Fibroblast of skin of right quadriceps (primary cell): Measurements from ENCODE around the gene LMF1.

Experiments used
- DNase-seq: peaks from one replicate; pipeline ENCODE4 v3.0.0-alpha.2; 2013

The LMF1 gene

DNA sequence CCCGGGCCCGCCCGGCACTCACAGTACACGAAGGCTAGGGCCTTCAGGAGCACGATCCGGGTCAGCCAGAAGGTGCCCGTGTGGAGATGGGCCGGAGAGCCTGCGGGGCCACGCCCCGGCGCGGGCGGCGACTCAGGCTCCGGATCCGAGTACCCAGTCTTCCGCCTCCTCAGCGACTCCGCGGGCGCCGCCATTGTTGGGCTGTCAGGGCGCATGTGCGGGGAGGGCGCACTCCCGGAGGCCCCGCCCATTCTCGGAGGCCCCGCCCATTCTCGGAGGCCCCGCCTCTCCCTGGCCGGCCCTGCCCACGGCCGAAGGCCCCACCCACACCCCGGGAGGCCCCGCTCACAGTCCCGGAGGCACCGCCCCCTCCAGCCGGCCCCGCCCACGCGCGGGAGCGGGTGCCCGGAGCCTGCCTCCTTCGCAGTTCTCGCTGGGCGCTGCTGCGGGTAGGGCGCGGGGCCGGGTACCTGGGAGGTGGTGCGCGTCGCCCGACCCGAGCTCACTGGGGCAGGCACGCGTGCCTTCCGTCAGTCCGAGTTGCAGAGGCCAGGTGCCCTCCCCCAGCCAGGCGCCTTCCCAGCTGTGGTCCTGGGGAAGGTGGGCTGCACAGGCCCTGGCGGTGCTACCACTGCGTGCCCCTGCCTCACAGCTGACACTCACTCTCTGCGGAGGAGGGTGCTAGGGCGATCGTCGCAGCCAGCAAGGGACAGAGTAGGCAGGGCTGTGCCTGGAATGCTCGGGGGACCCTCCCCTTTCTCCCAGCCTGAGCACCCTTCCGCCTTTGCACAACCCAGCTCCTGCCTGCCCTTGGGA lies at the start of gene LMF1:
LMF1 (minus strand) TSS at position 219 of the 816 bp plus-strand sequence; CDS start at position 215, 4 bp downstream.
- DNase-seq, result peak; percentile 88

DNA sequence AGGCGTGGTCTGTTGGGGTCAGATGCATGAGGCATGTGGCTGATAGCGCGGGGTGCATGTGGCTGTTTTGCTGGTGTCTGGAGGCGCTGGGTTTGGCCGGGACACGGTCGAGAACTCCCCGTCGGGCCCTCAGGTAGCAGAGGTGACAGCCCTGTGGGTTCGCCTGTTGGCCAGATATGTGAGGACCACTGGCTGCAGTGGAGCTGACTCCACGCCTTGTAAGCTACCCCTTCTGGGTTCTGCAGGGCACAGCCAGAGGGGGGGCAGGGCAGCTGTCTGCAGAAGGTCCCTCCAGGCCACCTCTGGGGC lies 49.3 kb upstream of the LMF1 start:
- DNase-seq, result no peak

DNA sequence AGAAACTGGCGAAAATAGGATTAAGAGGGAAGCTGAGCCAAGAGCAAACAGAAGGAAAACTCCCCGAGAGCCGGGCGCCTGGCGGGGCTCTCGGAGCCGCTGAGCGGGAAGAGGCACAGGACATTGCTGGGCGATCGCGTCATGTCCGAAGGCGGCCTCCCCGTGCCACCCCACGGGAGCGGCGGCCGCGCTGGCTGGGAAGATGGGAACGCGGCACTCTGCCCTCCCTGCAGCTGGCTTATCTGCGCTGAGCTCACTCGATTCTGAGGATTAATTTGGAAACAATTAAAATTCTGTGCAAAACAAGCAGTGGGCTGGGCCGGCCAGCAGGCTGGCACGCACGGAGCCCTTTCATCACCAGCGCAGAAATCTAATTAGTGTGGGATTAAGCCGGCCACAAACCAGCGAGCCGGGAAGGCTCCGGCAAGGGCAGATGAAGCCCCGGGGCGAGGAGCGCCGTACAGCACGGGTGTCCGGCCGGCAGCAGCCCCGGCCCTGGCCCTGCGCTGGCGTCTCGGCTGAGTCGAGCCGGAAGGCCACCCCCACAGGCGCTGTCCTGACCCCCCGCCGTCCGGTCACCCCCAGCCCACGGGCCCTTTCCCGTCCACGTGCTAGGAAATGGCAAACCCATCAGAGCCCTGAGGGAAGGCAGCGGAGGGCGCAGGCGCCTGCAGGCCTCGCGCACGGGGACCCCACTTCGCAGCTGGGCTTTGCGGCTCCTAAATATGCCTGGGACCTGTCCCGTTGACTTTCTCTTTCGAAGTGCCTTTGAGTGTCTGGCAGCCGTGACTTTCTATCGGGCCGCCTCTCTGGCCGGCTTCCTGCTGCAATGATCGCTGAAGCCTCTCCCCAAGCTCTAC lies 48.7 kb upstream of the LMF1 start:
- DNase-seq, result peak; percentile 23

DNA sequence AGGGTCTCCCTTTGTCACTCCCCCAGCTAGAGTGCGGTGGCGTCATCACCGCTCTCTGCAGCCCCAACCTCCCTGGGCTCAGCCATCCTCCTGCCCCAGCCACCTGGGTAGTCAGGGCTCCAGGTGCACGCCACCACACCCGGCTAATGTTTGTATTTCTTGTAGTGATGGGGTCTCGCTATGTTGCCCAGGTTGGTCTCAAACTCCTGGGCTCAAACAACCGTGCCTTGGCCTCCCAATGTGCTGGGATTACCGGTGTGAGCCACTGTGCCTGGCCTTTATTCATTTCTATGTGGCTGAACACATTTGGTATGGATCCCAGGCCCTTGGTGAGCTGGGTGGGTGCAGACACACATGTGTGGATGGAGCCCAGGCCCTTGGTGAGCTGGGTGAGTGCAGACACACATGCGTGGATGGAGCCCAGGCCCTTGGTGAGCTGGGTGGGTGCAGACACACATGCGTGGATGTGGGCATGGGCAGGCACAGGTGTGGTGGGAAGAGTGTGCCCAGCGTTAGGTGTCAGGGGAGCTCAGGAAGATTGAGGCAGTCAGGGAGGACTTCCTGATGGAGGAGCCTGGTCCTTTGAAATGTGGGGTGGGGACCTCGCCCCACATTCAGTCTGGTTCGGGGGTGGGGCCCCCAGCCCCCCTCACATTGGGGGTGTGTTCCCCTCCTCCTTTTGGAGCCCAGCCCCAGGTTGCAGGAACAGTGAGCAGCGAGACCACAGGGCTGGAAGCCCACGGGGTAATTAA lies 47.8 kb upstream of the LMF1 start:
- no peak for DNase-seq

DNA sequence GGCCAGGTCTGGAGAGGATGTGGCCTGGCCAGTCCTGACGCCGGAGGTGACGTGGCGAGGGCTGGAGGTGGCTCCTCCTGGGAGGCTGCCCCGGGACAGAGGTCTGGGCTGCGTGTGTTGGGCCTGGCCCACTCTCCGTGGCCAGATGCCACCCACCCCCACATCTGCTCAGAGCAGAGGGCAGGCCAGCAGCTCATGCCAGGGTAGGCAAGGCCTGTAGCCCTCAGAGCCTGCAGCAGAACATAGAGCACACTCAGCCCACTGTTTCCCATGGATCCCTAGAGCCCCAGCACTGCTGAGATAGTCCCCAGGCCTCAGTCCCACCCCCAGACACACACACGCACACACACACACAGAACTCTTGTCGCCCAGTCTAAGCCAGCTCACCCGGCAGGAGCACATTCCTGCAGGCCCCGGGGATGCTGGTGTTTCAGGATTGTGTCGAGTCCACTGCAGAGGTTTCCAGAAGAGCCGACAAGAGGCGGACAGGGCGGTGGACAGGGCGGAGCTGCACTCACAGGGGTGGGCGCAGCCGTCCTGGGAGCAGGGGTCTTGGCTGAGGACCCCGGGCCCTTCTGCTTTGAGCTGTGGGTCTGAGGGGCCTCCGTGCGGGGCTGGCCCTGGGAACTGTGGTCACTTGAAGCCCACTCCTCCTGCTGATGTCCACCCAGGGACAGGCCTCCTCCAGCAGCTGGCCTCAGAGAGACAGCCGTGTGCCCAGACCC lies 44.1 kb upstream of the LMF1 start:
- DNase-seq, result no peak

DNA sequence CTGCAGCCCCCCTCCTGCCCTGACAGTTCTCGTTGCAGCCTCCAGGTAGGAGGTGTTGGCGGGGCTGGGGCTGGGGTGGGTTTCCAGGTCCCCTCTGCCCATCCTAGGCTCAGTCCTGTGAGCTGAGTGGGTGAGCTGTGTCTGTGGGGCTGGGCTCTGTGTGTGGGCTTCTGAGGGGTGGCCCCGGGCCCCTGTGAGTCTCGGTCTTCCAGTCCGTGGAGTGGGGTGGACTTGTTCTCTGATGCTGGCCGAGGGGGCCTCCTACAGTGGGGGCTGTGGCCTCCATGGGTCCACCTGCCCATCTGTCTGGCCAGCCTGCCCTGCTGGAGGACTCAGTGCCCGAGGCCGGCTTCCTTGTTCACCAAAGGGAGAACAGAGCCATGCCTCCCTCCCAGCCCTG lies 43.4 kb upstream of the LMF1 start:
- no peak for DNase-seq

DNA sequence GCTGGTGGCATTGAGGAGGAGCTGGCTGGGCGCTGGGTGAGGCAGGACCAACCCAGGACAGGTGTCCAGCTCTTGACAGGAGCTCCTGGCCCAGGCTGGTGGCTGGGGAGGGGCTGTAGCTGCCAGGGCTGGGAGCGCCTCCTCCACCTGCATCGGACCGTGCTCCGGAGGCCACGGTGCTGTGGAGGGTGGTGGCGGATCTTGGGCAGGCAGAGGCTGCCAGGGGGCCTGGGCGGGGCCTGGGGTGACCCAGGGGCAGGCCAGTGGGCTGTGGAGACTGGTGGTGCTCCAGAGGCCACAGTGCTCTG lies 42.8 kb upstream of the LMF1 start:
- DNase-seq, result no peak

DNA sequence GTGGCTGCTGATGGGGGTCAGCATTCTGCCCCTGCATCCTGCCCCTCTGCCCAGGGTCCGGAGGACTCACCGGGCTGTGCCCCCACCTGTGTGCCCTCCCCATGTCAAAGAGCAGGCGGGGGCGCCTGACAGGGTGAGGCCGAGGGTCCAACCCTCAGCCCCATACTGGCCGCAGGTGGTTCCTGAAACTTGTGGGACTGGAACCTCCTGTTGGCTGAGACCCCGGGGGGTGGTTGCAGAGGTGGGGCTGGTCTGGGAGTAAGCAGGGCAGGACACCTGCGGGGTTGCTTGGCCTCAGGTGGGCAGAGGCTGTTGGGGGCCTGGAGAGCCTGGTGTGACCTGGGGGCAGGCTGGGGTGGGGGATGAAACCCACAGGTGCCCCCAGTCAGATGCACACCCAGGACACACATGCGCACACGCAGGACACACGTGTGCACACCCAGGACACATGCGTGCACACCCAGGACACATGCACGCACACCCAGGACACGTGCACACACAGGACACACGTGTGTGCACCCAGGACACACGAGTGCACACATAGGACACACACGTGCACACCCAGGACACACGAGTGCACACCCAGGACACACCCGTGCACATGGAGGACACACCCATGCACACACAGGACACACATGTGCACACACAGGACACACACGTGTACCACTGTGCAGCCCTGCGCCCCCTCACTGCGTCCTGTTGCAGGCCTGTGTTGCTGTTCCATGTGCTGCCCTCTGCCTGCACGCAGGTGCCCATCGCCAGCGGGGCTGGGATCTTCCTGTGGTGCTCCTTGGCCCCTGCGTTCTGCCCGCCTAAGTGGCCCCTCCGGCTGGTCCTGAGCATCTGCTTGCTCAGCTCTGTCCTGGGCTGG lies 42.2 kb upstream of the LMF1 start:
- no peak for DNase-seq

DNA sequence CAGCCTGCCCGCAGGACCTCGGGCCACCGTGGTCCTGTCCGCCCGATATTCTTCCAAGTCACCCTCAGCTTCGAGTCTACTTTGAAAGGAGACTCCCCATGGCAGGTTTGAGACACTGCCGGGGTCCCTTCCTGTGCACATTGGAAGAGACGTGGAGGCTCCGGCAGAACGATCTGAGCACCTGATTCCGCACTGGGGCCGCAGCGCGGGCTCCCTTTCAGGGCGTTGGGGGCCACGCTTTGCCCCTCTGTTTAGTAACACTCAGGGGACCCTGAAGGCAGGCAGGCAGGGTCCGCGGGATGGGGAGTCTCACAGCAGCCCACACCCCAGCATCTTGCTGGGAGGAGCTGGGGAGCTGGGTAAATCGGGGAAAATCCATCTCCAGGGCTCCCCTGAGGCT lies 41.4 kb upstream of the LMF1 start:
- DNase-seq, result no peak

DNA sequence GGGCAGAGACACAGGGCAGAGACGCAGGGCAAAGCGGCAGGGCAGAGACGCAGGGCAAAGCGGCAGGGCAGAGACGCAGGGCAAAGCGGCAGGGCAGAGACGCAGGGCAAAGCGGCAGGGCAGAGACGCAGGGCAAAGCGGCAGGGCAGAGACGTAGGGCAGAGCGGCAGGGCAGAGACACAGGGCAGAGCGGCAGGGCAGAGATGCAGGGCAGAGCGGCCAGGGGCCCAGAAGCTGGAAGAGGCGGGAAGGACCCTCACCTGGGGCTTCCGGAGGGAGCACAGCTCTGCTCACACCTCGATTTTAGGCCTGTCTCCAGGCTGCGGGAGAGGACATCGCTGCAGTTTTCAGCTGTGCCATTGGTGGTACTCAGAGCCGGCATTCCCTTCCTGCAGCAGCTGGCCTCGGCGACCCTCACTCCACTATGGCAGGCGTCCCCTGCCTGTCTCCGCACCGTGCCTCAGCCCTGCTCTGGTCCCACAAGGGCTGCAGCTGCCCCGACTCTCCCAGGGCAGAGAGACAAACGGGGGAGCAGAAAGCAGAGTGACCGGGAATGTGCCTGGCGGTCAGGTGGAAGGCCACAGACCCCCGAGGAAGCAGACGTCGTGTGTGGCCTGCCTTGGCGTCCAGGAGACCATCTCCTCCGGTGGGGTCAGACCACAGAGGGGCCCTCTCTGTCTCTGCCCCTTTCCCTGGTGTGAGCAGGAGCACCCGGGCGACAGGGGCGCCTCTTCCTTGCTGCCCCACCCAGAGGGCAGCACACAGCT lies 40.7 kb upstream of the LMF1 start:
- DNase-seq, result no peak

DNA sequence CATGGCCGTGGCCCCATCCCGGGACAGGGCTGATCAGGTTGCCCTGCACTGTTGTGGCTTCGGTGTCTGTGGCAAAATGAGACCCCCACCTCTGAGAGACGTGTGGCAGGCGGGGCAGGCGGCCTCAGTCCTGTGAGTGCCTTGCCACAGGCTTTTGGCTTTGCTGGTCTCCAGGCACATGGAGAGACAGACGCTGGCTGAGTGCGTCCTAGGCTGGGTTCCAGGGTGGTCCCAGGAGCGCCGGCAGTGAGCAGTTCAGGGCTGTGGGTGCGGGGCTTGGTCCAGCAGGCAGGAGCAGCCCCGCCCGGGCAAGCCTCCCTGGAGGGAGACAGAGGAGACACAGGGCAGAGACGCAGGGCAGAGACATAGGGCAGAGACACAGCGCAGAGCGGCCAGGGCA lies 40.0 kb upstream of the LMF1 start:
- DNase-seq, result no peak

DNA sequence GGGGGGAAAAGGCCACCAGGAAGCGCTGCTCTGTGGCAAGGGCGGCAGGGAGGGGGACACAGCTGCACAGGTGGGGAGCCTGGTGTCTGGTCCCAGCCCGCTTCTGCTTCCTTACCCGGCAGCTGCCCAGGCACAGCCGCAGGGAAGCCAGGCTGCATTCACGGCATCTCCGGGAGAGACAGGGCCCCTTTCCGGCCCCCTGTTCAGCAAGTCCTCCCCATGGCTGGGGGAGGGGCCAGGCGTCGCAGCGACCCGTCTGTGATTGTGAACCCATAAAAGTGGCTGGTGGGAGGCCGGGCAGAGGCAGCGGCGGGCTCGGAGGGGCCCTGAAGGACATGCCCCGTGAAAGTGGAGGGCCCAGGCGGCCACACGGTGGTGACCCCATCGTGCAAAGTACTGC lies 39.5 kb upstream of the LMF1 start:
- no peak for DNase-seq

DNA sequence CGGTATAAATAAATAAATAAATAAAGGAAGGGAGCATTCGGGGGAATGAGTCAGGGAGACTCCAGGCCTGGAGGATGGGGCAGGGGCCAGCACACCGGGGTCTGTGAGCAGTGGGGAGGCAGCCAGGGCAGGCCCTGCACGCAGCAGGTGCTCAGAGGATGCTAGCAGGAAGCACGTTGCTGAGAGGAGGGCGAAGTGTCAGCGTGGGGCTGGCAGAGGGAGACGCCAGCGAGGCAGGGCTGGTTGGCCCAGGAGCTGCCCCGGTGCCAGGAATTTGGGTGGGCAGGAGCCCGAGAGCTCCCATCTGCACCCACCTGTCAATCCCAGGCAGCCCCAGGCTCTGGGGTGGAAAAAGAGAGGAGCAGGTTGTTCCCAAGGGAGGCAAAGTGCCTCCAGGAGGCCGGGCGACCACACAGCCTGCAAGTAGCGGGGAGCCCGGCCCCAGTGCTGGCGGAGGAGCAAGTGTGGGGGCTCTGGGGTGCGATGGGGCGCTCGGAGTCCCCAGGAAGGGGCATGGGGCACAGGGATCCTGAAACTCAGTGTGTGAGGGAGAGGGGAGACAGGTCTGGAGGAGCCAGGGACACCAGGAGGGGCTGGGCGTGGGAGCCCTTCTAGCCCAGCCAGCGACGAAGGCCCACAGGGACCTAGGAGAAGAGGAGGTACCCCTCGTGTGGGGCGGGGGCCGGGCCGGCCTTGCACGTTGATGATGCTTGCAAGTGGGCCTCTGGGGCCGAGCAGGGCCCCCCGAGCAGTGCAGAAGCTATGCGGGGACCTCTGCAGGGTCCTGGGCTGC lies 38.8 kb upstream of the LMF1 start:
- no peak for DNase-seq

DNA sequence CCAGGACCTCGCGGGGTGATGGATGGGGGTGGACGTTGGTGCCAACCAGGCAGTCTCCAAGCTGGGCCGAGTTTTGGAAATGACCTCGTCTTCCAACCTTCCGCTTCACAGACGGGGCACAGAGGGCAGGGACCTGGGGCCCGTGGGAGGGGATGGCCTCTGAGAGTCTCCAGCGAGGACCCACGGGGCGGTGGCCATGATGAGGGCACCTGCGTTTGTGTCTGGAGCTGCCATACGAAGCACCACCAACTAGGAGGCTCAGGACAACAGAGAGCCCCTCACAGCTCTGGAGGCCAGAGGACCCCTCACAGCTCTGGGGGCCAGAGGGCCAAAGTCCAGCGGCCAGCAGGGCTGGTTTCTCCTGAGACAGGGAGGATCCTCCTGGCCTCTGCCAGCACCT lies 37.3 kb upstream of the LMF1 start:
- DNase-seq, result no peak

DNA sequence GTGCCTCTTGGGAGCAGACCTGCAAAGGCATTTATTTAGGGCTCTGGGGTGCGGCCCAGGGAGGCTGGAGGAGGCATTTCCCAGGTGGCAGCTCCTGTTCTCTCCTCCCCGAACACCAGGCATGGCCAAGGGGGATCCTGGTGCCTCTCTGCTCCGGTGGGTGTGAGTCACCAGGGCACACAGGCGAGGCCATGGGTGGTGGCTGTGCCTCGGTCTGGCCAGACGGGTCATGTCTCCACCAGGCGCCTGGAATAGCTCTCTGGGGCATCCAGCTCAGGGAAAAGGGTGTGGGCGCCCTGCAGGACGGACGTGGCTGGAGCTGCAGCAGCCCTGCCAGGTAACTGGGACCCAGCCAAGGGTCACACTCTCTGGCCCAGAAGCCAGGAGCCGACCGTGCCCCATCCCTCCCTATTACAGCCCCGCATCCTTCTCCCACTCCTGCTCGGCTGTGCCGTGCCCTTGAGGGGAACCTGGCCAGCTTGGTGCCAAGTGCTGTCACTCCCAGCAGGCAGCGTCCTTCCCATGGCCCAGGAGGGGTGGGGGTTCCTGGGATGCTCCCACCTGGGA lies 36.6 kb upstream of the LMF1 start:
- no peak for DNase-seq

DNA sequence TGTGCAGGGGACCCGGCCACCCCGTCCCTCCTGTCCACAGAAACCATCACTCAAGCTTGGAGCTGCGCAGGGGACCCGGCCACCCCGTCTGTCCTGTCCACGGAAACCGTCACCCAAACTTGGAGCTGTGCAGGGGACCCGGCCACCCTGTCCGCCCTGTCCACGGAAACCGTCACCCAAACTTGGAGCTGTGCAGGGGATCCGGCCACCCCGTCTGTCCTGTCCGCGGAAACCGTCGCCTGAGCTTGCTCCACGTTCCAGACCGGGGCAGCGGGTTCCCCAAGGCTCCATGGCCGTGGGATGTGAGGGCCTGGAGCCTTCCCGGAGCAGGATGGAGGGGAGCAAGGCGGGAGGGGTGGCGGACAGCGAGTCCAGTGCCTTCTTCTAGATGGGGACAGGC lies 36.0 kb upstream of the LMF1 start:
- DNase-seq, result no peak

DNA sequence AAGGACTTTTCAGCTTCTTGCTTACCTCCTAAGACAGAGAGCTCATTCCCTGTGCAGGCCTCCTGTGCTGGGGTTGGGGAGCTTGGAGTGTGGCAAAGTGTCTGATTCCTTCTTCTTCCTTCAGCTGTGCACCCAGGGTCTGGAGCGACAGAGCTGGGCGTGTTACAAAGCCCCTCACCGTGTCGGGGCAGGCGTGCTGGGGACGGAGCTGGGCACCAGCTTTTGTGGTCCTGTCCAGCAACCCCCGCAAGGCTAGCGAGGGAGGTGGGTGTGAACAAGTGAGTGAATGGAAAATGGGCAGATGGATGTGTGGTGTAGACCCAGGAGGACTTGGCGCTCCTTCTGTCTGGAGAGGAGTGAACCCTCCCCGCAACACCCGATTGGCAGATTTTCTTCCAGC lies 34.5 kb upstream of the LMF1 start:
- DNase-seq, result no peak

DNA sequence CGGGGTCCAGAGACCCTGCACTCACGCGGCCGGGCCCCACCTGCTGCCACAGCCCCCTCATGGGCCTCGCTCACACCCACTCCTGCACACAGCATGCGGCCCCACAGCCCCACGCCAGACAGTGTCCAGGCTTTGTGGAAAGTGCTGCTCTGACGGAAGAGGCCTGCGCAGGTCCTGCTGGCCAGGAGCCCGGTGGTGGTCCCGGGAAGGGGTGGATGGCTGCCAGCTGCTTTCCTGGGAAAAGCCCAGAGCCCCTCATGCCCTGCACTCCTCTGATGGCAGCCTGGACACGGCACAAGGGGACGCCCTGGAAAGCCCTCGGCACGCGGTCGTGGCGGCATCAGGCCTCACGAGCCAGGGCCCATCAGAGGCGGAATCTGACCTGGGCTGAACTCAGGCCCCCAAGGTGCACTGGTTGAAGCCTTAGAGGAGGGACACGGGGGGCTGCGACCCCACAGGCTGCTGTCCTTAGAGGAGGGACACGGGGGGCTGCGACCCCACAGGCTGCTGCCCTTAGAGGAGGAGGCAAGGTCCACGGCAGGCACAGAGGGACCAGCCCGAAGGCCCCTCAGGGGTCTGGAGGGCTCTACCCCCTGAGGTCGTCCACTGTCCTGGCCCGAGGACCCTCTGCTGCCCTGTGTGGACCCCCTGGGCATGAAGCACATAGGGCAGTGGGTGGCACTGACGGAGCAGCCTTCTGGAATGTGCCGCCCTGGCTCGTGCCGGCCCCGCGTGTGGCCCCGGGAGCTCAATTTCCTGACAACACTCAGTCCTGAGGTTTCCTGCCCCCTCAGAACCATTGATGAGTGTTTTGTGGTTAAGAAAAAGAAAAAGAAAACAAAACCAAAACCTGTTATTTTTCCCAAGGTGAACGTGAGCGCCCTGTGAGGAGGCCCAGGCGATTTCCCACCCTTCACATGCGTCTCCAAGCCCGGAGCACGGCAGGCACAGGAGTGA lies 32.9 kb upstream of the LMF1 start:
- no peak for DNase-seq
